Epithelial cell of proximal tubule (primary cell): ENCODE data around the gene CST5. TPM values are rescaled to one million over a fixed set of nuclear protein-coding genes. Genes with fewer than 3 reads are reported as not detected.
"Not testable (repeated sequence)": the region's sequence is repeated elsewhere in the genome, so short reads cannot be mapped to it uniquely, and the experiment has no call there.

Experiments
- DNase-seq: peaks from one replicate; pipeline ENCODE4 v3.0.0-alpha.2; 2011; ENCODE audit warnings: low read depth
- H3K4me3 ChIP-seq: 2 replicates; pipeline ENCODE4 v1.5.1; 2011; ENCODE audit warnings: low read depth, mild to moderate bottlenecking, low read length
- total RNA-seq: library from RNA; depleted of rRNA; stranded (reverse); fragments of >200 nt; gene quantifications from 2 replicates; pipeline ENCODE4 v1.2.3, GENCODE V29; 2015
- TF ChIP-seq, protein P1 (sequence below): conservative IDR thresholded peaks from 2 replicates; pipeline ENCODE4 v1.5.1; 2012; ENCODE audit warnings: low read depth, mild to moderate bottlenecking, low read length

Gene CST5
- total RNA-seq, 1 donor from 2014 or later: not detected

DNA sequence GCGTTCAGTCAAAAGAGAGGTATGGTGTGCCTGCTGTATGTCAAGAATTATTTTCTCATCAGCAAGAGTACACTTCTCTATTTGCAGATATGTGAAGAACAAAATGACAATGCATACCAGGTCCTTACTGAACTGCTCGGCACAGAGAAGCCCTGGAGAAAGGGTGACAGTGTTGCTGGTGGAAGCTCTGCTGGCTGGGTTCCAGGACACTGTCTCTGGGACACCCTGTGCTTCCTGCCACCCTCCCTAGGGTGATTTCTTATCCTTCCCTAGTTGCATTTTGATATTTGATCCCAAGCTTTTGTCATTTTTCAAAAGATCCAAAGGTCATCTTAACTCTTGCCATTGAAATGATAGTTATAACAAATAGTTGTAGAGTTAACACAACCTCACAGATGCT, 8.3 kb upstream of the CST5 start:
- no peak overlapping the region for H3K4me3 ChIP-seq
- DNase-seq: no peak
- TF ChIP-seq, protein P1, sequence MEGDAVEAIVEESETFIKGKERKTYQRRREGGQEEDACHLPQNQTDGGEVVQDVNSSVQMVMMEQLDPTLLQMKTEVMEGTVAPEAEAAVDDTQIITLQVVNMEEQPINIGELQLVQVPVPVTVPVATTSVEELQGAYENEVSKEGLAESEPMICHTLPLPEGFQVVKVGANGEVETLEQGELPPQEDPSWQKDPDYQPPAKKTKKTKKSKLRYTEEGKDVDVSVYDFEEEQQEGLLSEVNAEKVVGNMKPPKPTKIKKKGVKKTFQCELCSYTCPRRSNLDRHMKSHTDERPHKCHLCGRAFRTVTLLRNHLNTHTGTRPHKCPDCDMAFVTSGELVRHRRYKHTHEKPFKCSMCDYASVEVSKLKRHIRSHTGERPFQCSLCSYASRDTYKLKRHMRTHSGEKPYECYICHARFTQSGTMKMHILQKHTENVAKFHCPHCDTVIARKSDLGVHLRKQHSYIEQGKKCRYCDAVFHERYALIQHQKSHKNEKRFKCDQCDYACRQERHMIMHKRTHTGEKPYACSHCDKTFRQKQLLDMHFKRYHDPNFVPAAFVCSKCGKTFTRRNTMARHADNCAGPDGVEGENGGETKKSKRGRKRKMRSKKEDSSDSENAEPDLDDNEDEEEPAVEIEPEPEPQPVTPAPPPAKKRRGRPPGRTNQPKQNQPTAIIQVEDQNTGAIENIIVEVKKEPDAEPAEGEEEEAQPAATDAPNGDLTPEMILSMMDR: no peak

DNA sequence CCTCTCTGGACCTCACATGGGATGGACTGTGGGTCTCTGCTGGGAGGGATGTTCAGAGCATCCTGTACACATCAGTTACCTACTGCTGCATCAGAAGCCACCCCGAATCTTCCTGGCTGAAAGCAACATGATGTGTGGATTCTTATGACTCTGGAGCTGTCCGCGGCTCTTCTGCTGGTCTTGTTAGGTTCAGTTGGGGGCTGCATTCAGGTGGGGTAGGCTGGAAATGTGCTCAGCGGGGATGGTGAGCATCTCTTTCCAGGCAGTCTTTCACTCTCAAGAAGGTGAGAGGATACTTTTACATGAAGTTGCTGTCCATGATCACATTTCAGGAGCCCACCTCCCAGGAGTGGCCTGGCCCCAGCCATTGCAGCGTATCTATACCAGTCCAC, 5.2 kb upstream of the CST5 start:
- no peak overlapping the region for H3K4me3 ChIP-seq
- no peak for DNase-seq
- TF ChIP-seq, protein P1: no peak

DNA sequence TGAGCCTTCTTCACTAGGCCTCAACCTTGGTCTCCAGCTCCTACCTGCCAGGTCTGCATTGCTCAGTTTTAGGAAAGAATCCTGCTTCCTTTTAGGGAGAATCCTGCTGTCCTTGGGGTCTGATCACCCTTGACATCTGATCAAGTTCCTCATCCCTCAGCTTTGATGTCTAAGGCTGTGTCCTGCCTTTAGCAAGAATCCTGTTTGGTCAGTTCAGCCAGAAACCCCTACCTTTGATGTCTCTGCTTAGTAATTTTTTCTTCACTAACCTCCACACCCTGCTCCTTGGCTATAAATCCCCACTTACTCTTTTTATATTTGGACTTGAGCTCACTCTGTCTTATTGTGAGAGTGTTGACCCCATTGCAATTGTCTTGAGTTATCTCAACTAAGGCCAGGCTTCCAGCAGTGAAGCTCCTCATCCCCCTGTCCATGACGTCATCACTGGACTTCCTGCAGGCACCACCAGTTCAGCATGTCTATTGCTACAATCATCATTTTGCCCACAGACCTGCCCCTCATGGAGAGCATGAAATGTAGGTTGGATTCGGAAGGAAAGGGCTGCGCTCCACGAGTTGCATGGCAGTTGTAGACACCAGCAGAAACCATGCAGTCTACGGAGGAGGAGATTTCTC, 4.7 kb upstream of the CST5 start:
- H3K4me3 ChIP-seq: no peak overlapping the region
- no peak for DNase-seq
- TF ChIP-seq, protein P1: no peak

DNA sequence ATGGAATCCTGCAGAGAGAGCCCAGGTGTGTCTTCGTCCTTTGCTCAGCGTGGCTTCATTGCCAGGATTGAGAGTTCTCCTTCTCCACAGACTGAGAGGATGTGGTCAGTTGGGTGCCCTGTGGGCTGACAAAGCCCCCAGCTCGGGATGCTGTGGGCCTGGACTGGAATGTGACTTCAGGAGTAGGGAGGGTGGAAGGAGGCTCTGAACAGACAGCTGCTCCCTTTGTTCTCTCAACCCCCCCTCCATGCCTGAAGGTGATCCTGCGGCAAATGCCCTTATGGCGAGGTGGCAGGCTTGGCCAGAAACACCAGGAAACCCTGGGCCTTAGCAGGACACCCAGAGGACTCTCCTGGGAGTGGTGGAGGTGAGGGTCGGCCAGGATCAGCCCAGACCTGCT, 1.8 kb upstream of the CST5 start:
- DNase-seq: no peak
- TF ChIP-seq, protein P1: no peak
- H3K4me3 ChIP-seq: no peak overlapping the region

DNA sequence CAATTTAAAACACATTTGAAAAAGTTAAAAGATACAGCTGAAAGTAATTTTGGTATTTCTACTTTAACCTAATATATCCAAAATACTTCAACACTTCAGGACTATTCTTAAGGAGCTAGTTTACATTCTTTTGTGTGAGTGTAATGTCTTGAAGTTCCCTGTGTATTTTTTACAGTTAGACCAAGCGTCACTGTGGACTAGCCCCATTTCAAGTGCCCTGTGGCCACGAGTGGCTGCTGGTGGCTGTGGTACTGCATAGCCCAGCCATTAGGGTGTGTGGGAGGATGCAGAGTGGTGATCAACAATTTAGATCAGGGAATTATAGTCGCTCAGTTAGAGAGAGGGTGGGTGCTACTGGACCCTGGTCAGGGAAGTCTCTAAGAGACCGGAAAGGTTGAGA, 869 bp upstream of the CST5 start:
- TF ChIP-seq, protein P1: no peak
- DNase-seq: no peak
- H3K4me3 ChIP-seq: no peak overlapping the region

DNA sequence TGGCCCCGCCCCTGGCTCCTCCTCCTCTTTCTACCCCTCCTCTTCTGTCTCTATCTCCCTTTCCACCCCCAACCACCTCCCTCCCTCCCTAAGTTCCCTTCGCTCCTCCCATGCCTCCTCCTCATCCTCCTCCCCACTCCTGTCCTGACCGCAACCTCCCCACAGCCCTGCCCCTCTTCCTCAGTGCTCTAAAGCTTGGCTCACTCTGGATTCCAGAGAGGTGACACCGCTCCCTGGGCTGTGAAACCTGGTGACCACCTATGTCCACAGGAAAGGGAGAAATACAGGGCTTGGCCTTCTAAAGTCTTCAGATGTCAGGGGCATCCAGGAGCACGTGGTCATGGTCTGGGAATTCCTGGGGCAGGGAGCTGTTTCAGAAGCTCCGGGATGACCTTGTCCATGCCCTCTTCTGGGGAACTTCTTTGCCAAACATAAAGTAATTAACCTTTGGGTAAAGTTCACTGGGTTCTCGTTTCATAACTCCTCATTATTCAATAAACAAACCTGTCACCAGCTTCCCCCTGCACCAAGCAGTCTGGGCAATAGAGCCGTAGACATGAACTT, 345 bp upstream of the CST5 start:
- H3K4me3 ChIP-seq: no peak overlapping the region
- peak; percentile 23 for DNase-seq
- TF ChIP-seq, protein P1: no peak

DNA sequence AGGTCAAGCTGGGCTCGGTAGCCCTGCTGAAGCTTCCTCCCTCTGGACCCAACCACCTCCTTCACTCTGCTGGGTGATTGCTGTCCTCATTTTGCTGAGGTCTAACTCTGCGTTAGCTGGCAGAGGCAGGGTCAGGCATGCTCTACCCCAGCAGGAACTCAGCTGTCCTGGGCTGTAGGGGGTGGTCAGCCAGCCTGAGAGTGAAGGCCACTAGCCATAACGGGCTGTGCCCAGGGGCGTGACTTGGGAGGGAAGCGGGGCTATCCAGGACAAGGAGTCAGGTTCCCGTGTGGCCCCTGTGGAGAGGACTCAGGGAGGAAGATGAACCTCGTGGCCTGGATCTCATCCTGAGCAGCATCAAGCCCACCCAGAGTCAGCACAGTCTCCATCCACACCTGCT, 761 bp downstream of the CST5 start:
- H3K4me3 ChIP-seq: no peak overlapping the region
- TF ChIP-seq, protein P1: no peak
- no peak for DNase-seq

DNA sequence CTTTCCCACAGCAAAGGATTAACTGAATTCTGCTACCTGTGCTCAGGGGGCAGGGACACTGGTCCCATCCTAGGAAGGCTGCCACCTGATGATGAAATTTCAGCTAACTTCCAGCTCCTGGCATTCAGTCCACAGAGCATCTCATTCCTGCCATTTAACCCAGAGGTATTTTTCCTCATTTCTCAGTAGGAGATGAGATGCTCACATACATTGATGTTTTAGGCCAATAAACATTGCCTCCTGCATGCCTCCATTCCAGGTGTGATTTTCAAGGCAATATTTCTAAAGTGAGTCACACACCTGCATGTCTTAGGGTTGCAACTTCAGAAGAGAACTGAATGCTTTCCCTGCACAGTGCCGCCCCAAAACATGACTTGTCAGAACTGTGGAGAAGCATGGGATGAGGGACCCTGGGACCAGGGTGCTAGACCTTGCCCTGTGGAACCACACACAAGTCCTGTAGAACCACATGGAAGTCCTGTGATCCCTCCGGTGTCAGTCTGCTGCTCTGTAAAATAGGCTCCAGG, 1.5 kb downstream of the CST5 start:
- DNase-seq, H3K4me3 ChIP-seq: not testable (repeated sequence)
